Kidney capillary endothelial cell (primary cell): ENCODE measurements around the gene LMX1B.
"Not testable (repeated sequence)": the region's sequence is repeated elsewhere in the genome, so short reads cannot be mapped to it uniquely, and the experiment has no call there.

Experiments
- DNase-seq: peaks from one replicate; pipeline ENCODE4 v3.0.0-alpha.2; 2018; ENCODE audit warnings: low spot score

The LMX1B gene

DNA sequence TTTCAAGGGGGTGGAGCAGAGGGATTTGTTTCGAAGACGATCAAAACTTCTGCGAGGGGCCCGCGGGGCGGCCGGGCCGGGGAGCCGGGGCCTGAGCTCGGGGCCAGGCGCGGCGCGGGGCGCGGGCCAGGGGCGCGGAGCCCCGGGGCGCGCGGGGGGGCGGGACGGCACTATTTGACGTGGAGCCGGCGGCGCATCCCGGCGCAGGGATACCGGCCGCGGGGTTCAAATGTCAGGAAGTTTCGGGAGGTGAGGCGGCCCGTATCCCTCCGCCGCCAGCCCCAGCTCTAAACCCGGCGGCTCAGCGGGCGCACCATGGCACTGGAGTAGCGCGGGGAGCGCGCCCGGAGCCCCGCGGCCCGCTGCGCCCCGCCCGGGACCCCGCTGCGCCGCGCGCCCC is at the start of gene LMX1B:
LMX1B (plus strand) TSS at position 278 of the 400 bp plus-strand sequence. CDS start 522 bp downstream, outside the sequence.
- DNase-seq, result no peak

DNA sequence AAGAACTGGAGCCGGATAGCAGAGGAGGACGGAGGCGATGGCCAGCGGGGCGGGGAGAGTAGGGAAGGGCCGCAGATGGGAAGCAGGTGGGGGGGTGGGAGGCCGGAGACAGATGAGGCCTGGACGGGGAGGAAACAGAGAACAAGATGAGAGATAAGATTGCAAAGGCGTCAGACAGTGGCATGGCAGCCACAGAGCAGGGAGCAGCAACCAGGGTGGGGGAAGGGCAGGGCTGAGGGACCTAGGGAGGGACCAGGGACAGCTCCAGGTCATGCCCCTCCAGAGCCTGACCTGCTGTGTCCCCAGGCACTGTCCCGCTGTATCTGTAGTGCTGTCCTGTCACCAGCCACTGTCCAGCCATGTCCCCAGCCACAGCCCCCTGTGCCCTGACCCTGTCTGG is 49.6 kb upstream of the LMX1B start:
- no peak for DNase-seq

DNA sequence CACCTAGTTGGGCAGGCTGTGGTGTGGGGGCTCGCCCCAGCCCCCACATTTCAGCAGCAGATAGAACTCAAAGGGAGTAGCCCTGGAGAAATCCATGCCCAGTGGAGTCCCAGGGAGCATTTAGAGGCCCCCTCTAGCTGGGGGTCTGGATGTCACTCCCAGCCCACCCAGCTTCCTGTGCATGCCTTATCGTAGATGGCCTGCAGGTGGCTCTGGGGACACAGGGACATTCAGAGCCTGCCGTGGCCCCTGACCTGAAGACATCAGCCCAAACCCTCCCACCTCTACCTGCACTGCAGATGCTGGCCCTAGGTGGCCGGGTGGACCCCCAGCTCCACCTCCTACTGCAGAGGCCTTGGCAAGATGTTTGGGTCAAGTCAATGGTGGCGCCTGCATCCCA is 49.0 kb upstream of the LMX1B start:
- no peak for DNase-seq

- DNase-seq, result no peak
These were observed 48.2 kb upstream of the LMX1B start for GRCh38 chr9:126565336-126566128.

DNA sequence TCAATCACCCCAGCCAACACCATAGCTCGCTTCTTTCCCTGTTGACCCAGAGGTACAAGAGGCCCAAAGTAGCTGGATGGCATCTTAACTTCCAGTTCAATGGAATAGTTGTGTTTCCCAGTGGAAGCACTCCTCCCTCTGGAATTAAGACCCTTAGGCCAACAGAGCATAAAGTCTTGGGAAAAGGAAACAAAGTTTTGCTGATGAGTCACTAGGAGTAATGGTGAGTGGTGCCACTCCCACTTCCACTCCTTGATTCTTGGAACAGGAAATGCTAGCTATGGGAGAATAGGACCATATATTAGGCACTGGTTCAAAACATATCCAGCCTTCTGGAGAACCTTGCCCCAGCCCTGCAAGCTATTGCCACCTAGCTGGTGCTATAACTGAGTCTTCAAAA is 44.7 kb upstream of the LMX1B start:
- DNase-seq, result peak; percentile 57

GRCh38 chr9:126578029-126578428 is 35.7 kb upstream of the LMX1B start:
- DNase-seq, result no peak

- DNase-seq, result not testable (repeated sequence)
These were observed 33.4 kb upstream of the LMX1B start for GRCh38 chr9:126580319-126580718.

- no peak for DNase-seq
These were observed 31.8 kb upstream of the LMX1B start for GRCh38 chr9:126581893-126582292.

DNA sequence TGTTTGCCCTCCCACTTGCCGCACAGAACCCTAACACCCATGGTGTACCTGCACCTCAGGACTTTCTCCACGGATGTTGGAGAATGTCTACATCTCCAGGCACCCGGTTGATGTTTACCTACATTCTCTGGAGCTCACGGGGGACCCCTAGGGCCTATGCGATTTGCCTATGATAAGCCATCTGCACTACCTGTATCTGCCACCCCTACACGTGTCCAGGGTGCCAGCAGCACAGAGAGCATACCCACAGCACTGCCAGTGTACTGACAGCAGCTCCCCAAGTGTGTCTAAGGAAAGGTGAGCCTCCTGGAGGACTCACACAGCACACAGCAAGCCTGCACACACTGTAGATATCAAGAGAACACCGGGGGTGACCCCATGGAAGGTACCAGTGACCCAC is 31.3 kb upstream of the LMX1B start:
- DNase-seq, result no peak

DNA sequence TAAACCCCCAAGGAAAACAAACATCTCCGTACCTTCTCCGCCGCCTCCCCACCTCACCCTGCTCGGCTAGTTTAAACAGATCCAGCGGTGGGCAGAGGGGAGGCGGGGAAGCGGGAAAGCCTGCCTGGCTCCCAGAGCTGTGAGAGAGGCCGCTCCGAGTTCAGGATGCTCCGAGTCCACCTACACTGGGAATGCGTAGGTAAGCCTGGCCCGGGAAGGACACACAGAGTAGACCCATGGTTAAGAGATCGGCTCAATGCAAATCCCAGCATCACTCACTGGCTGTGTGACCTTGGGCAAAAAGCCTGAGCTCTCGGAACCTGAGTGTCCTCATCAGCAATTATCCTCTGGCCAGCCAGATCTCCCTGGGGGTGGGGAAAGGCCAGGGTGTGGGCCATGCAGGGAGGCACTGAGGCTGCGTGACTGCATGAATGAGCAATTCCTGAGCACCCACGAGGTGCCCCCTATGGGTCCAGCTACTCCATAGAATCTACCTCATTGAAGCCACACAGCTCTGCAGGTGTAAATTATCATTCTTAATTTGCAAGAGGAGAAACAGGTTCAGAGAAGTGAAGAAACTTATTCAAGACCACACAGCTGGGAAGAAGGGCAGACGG is 30.5 kb upstream of the LMX1B start:
- DNase-seq, result no peak

- DNase-seq, result no peak
These were observed 29.1 kb upstream of the LMX1B start for GRCh38 chr9:126584611-126585010.

DNA sequence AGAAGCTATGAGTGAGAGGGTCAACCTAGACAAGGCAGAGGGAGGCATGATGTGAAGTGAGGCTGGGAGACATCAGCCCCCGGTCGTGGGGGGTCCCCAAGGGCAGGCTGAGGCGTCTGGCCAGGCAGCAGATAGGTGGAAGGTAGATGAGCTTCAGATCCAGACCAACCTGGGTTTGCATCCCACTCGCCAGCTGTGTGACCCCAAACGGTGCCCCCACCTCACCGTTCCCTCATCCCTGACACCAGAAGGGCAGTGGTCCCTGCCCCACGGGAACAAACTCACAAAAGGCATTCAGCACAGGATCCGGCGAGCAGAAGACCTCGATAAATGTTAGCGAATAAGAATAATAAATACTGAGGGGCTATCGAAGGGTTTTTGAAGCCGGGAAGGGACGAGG is 27.5 kb upstream of the LMX1B start:
- DNase-seq, result no peak

- no peak for DNase-seq
These were observed 26.2 kb upstream of the LMX1B start for GRCh38 chr9:126587187-126588185.

DNA sequence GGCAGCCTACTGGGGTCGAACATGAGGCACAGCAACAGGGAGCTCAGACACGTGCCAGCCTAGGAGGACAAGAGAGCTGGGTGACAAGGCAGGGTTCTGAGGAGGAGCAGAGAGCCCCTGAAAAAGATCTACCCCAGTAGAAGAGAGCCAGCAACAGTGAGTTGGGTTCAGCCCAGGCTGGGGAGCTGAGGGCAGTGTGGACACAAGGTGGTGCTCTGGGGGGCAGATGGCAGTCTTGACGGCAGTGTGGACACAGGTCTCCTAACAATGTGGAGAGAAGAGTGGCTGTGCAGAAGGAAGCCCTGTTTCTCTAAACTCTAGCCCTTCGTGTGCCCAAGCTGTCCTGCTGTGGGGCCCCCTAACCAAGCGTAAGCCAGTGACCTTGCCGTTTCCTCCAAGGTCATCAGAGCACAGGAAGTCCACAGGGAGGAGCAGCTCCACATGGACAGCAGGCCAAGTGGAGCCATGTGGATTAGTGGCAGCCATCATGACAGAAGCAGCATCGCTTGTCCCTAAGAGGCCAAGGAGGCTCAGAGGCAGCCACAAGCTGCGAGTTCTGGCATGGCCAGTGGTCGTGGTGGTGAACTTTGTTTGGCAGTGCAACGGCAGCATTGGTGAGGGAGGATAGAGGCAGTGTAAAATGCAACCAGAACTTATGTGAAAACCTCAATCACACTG is 25.1 kb upstream of the LMX1B start:
- no peak for DNase-seq

DNA sequence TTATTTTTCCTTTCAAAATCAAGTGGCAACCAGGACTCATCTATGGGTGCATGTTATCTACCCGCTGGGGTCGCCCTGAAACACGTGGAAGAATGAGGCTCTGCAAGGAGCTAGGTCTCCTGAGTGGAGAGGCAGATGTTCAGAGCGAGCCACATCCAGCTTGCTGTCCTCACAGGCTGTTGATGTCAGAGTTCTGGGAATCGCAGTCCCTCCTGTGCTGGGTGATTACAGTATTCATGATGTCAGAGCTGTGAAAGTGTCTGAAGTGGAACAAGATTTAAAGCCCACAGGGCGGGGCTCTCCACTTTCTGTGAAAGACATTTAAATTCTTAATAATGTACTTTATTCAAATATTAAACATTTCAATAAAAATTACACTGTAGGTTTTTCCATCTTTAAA is 24.4 kb upstream of the LMX1B start:
- no peak for DNase-seq

- no peak for DNase-seq
These were observed 22.6 kb upstream of the LMX1B start for GRCh38 chr9:126591083-126591482.

DNA sequence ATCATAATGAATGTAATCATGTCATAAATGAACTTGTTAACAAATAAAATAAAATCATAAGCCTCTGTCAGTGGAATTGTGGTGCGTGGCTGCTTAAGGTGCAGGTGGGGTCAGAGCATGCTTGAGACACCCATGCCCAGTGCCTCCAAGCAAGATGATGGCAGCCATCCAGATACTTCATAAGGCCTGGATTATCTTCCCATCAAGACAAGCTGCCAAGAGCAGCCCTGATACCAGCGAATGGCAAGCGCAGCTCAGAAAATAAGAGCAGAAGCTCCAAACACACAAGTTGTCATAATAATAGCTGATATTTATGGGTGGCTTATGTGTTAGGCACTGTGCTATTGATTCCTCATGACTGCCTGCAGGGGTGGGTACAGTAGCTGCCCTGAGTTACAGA is 21.8 kb upstream of the LMX1B start:
- no peak for DNase-seq

DNA sequence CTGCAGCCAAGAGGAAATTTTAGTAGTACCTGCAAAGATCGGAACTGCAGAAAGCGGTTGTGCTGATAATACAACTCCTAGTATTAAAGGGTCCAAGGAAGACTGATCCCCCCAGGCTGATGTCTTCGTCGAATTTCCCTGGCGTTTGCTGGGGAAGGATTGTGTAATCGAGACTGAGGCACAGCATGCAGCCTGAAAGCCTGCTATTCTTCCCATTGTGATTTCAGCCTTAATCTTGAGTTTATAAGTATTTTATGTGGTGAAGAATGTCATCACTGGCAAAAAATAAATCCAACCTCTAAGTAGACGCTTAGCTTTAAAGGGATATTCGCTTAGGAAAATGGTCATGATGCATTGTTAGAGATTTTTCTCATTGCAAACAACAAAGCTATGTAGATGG is 21.3 kb upstream of the LMX1B start:
- no peak for DNase-seq

- no peak for DNase-seq
These were observed 17.7 kb upstream of the LMX1B start for GRCh38 chr9:126595982-126596381.

DNA sequence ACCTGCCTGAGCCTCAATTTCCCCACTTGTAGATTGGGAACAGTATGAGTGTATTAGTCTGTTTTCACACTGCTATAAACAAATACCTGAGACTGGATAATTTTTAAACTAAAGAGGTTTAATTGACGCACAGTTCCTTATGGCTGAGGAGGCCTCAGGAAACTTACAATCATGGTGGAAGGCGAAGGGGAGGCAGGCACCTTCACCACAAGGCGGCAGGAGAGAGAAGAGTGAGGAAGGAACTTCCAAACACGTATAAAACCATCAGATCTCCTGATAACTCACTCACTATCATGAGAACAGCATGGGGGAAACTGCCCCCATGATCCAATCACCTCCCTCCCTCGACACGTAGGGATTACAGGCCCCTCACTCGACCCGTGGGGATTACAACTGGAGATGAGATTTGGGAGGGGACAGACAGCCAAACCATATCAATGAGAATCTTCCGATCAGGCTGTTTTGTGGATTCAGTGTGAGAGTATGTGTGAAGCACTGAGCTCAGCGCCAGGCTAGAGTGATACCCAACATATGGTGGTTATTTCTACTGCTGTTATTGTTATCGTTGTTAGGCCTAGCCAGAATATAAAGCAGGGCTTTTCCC is 14.6 kb upstream of the LMX1B start:
- DNase-seq, result no peak
